Neuronal stem cell (in vitro differentiated cells): ENCODE data around the gene CREB5.

ENCODE experiments used
- DNase-seq: peaks from one replicate; pipeline ENCODE4 v3.0.0-alpha.2; 2013; ENCODE audit warnings: low spot score
- H2AFZ ChIP-seq: one replicate; pipeline ENCODE4 v1.6.1; 2013; ENCODE audit warnings: mild to moderate bottlenecking, low read length, inconsistent platforms
- H2AK5ac ChIP-seq: 2 replicates; pipeline ENCODE4 v1.6.1; 2013; ENCODE audit warnings: low read depth, mild to moderate bottlenecking, inconsistent platforms, low read length, moderate library complexity, mixed read lengths
- H2BK120ac ChIP-seq: 2 replicates; pipeline ENCODE4 v1.6.1; 2013; ENCODE audit warnings: low read depth, mild to moderate bottlenecking, inconsistent platforms, low read length, moderate library complexity, mixed read lengths
- H2BK12ac ChIP-seq: one replicate; pipeline ENCODE4 v1.6.1; 2013; ENCODE audit warnings: low read length, inconsistent platforms
- H2BK15ac ChIP-seq: 2 replicates; pipeline ENCODE4 v1.6.1; 2013; ENCODE audit warnings: mild to moderate bottlenecking, low read length, inconsistent platforms, mixed read lengths
- H2BK5ac ChIP-seq: one replicate; pipeline ENCODE4 v1.6.1; 2013; ENCODE audit warnings: inconsistent platforms, mild to moderate bottlenecking, low read length, moderate library complexity
- H3K14ac ChIP-seq: one replicate; pipeline ENCODE4 v1.6.1; 2013; ENCODE audit warnings: low read length, inconsistent platforms
- H3K18ac ChIP-seq: 2 replicates; pipeline ENCODE4 v1.6.1; 2013; ENCODE audit warnings: low read length, inconsistent platforms
- H3K23ac ChIP-seq: 2 replicates; pipeline ENCODE4 v1.6.1; 2013; ENCODE audit warnings: low read depth, mild to moderate bottlenecking, mixed read lengths, low read length, inconsistent platforms; ENCODE audit not compliant: poor library complexity
- H3K27ac ChIP-seq: replicated peaks from 3 replicates; pipeline ENCODE4 v1.5.1; 2013; ENCODE audit warnings: low read length, inconsistent platforms
- H3K27me3 ChIP-seq, 3 experiments: 2 replicates each; pipeline ENCODE4 v1.6.1; 2013; ENCODE audit warnings: low read length in 3 of 3, mild to moderate bottlenecking in 2 of 3, inconsistent platforms in 1 of 3, low read depth in 1 of 3, mixed read lengths in 1 of 3, moderate library complexity in 1 of 3; ENCODE audit not compliant: control insufficient read depth in 3 of 3, insufficient read depth in 3 of 3
- H3K36me3 ChIP-seq, 2 donors: replicated peaks in 1 of 2; 2 replicates each; pipeline ENCODE4 v1.6.1; 2013; ENCODE audit warnings: low read length in 2 of 2; ENCODE audit not compliant: control insufficient read depth in 2 of 2, insufficient read depth in 2 of 2
- H3K4ac ChIP-seq: 2 replicates; pipeline ENCODE4 v1.6.1; 2013; ENCODE audit warnings: inconsistent platforms, mild to moderate bottlenecking, low read length, moderate library complexity
- H3K4me1 ChIP-seq, 2 donors: 1 replicate in 1 of 2; 2 replicates in 1 of 2; pipeline ENCODE4 v1.6.1; 2013; ENCODE audit warnings: low read length in 2 of 2, low read depth in 1 of 2; ENCODE audit not compliant: control insufficient read depth in 2 of 2, insufficient read depth in 1 of 2
- H3K4me2 ChIP-seq: one replicate; pipeline ENCODE4 v1.6.1; 2013; ENCODE audit warnings: mild to moderate bottlenecking, low read length, inconsistent platforms; ENCODE audit not compliant: insufficient read depth, poor library complexity, severe bottlenecking
- H3K4me3 ChIP-seq, 2 donors: 2 replicates each; pipeline ENCODE4 v1.5.1; 2013; ENCODE audit warnings: low read length in 2 of 2, mild to moderate bottlenecking in 2 of 2, inconsistent platforms in 1 of 2, moderate library complexity in 1 of 2
- H3K79me1 ChIP-seq: one replicate; pipeline ENCODE4 v1.6.1; 2013; ENCODE audit warnings: low read depth, mild to moderate bottlenecking, inconsistent platforms, low read length, moderate library complexity
- H3K9ac ChIP-seq: one replicate; pipeline ENCODE4 v1.6.1; 2013; ENCODE audit warnings: mild to moderate bottlenecking, low read depth, low read length, inconsistent platforms; ENCODE audit not compliant: poor library complexity
- H3K9me3 ChIP-seq, 2 donors: replicated peaks in 1 of 2; 2 replicates each; pipeline versions ENCODE3 to v1.6.1; 2013; ENCODE audit warnings: low read length in 2 of 2, mild to moderate bottlenecking in 2 of 2, inconsistent platforms in 1 of 2, low read depth in 1 of 2, mixed read lengths in 1 of 2, moderate library complexity in 1 of 2; ENCODE audit not compliant: control insufficient read depth in 2 of 2, insufficient read depth in 1 of 2
- H4K8ac ChIP-seq: one replicate; pipeline ENCODE4 v1.6.1; 2013; ENCODE audit warnings: low read depth, mild to moderate bottlenecking, inconsistent platforms, low read length, moderate library complexity
- H4K91ac ChIP-seq: one replicate; pipeline ENCODE4 v1.6.1; 2013; ENCODE audit warnings: low read length, low read depth, mild to moderate bottlenecking, inconsistent platforms; ENCODE audit not compliant: poor library complexity
- WGBS, 2 donors: extraction: QIAGEN DNeasy Blood & Tissue Kit; methylation state at CpG; one replicate each; pipeline ENCODE4 v1.1.7; 2013; ENCODE audit warnings: missing lambda C conversion rate in 2 of 2, mixed read lengths in 1 of 2; ENCODE audit not compliant: insufficient read length in 2 of 2, insufficient replicate concordance in 1 of 2; ENCODE audit errors: extremely low coverage in 2 of 2; 5-methylcytosine and 5-hydroxymethylcytosine counted together

CREB5 gene

GRCh38 chr7:28487487-28487886 lies 75.2 kb downstream of the CREB5 start:
- Histone ChIP-seq H2AK5ac (no peak overlapping the region), H2BK5ac (no peak overlapping the region), H2AFZ (no peak overlapping the region), H3K23ac (no peak overlapping the region), H3K27me3 (no peaks in the 10 kb centered on the region), H3K4me2 (no peak overlapping the region), H3K4me1 (peaks cover 6 to 22% of the 10 kb centered on the region in 2 donors), H2BK15ac (no peak overlapping the region), H3K9me3 (no peaks in the 10 kb centered on the region), H3K79me1 (no peaks in the 10 kb centered on the region), H3K14ac (no peak overlapping the region), H3K36me3 (no peaks in the 10 kb centered on the region), H3K4me3 (no peak overlapping the region), H3K27ac (no peak overlapping the region), H2BK120ac (no peak overlapping the region), H3K9ac (no peak overlapping the region), H4K91ac (no peak overlapping the region), H3K18ac (no peak overlapping the region), H2BK12ac (no peak overlapping the region), H4K8ac (no peak overlapping the region), H3K4ac (no peak overlapping the region)
- DNase-seq: no peak
- WGBS, 2 donors: no CpG with 5 or more reads among the region's 4 CpGs

- H3K4me1 ChIP-seq: peaks cover 2 to 17% of the 10 kb centered on the region in 2 donors
- no peak overlapping the region for H3K4ac ChIP-seq
- no peak overlapping the region for H3K27ac ChIP-seq
- no peak overlapping the region for H2AFZ ChIP-seq
- H3K9me3 ChIP-seq: no peaks in the 10 kb centered on the region
- H3K18ac ChIP-seq: no peak overlapping the region
- no peaks in the 10 kb centered on the region for H3K27me3 ChIP-seq
- H2BK120ac ChIP-seq: no peak overlapping the region
- no peak overlapping the region for H2AK5ac ChIP-seq
- H3K9ac ChIP-seq: no peak overlapping the region
- H4K91ac ChIP-seq: no peak overlapping the region
- H3K79me1 ChIP-seq: no peaks in the 10 kb centered on the region
- H3K4me3 ChIP-seq: no peak overlapping the region
- H4K8ac ChIP-seq: no peak overlapping the region
- no peaks in the 10 kb centered on the region for H3K36me3 ChIP-seq
- no peak overlapping the region for H2BK5ac ChIP-seq
- no peak overlapping the region for H2BK12ac ChIP-seq
- DNase-seq: no peak
- no peak overlapping the region for H2BK15ac ChIP-seq
- no peak overlapping the region for H3K14ac ChIP-seq
- H3K4me2 ChIP-seq: no peak overlapping the region
- no CpG with 5 or more reads among the region's 9 CpGs for WGBS, 2 donors
- H3K23ac ChIP-seq: no peak overlapping the region
Measured at GRCh38 chr7:28488061-28488791, 75.9 kb downstream of the CREB5 start.

- Histone ChIP-seq H3K23ac (no peak overlapping the region), H3K14ac (no peak overlapping the region), H3K4ac (no peak overlapping the region), H2AFZ (no peak overlapping the region), H2BK120ac (no peak overlapping the region), H3K4me3 (no peak overlapping the region), H3K9ac (no peak overlapping the region), H2BK15ac (no peak overlapping the region), H3K18ac (no peak overlapping the region), H3K36me3 (no peaks in the 10 kb centered on the region), H2BK5ac (no peak overlapping the region), H3K27me3 (no peaks in the 10 kb centered on the region), H4K91ac (no peak overlapping the region), H3K9me3 (no peaks in the 10 kb centered on the region), H3K27ac (no peak overlapping the region), H3K4me2 (no peak overlapping the region), H4K8ac (no peak overlapping the region), H2AK5ac (no peak overlapping the region), H2BK12ac (no peak overlapping the region), H3K4me1 (peaks cover 0 to 2% of the 10 kb centered on the region in 2 donors), H3K79me1 (no peaks in the 10 kb centered on the region)
- no peak for DNase-seq
- WGBS, 2 donors: no CpG with 5 or more reads among the region's 11 CpGs
Measured at GRCh38 chr7:28490831-28491230, 78.5 kb downstream of the CREB5 start.

GRCh38 chr7:28493477-28493876 lies 81.2 kb downstream of the CREB5 start:
- H2AK5ac ChIP-seq: no peak overlapping the region
- H3K4me1 ChIP-seq: peaks cover 0 to 2% of the 10 kb centered on the region in 2 donors
- no peak overlapping the region for H3K27ac ChIP-seq
- H2BK12ac ChIP-seq: no peak overlapping the region
- no peak overlapping the region for H4K91ac ChIP-seq
- H3K79me1 ChIP-seq: no peaks in the 10 kb centered on the region
- no peak overlapping the region for H3K23ac ChIP-seq
- DNase-seq: no peak
- no peaks in the 10 kb centered on the region for H3K36me3 ChIP-seq
- H3K27me3 ChIP-seq: no peaks in the 10 kb centered on the region
- H2AFZ ChIP-seq: no peak overlapping the region
- no peak overlapping the region for H2BK5ac ChIP-seq
- H3K9ac ChIP-seq: no peak overlapping the region
- no peak overlapping the region for H3K4ac ChIP-seq
- H3K14ac ChIP-seq: no peak overlapping the region
- no peak overlapping the region for H3K4me2 ChIP-seq
- H2BK120ac ChIP-seq: no peak overlapping the region
- no peak overlapping the region for H2BK15ac ChIP-seq
- no peak overlapping the region for H3K18ac ChIP-seq
- no peak overlapping the region for H3K4me3 ChIP-seq
- H3K9me3 ChIP-seq: no peaks in the 10 kb centered on the region
- H4K8ac ChIP-seq: no peak overlapping the region
